NCI-H345 (cell line): ENCODE measurements around the gene GDPD5.

Source experiments
- DNase-seq: peaks from one replicate; lab custom pipeline; 2025; lab: John Stamatoyannopoulos, UW

The GDPD5 gene

DNA sequence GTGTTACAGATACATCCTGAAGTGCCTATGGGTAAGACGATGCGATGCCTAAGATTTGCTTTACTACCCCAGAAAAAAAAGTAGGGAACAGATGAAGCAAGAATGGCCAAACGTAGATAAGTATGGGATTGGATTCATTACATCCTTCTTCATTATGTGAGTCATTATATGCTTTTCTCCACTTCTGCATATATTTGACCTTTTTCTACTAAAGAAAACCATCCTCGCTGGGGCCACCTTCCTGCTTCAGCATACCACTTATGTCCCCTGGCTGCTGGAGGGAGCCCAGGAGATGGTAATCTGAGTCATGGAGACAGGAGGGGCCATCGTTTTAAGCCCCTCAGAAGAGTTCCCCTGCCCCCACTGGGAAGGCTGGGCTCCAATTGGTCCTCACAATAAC lies 78.3 kb downstream of the GDPD5 start:
- DNase-seq = no peak

DNA sequence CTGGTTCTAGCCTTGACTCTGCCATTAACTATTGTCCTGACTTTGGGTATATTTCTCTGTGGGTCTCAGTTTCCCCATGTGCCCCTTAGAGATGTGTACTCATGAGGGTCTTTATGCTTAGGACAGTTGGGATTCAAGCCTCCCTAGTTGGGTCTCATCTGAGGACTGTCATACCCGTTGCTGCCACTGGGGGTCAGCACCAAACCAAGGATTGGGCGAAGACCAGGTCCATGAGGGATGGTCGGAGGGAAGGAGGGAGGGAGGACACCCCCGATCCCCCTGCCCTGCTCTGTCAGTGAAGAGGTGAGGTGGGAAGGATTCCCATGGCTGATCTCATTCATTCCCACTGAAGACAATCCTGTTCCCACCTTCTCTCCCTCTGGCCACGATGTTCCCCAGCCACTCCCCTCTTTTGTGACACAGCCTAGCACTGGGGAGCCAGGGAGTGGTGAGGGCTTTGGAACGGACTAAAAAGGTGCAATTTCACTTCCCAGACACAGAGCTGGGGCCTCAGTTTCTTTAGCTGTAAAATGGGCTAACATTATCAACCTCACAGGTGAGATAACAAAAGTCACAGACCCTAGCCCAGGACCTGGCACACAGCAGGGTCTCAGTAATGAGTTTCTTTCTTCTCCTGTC lies 80.3 kb downstream of the GDPD5 start:
- DNase-seq = peak; percentile 66

DNA sequence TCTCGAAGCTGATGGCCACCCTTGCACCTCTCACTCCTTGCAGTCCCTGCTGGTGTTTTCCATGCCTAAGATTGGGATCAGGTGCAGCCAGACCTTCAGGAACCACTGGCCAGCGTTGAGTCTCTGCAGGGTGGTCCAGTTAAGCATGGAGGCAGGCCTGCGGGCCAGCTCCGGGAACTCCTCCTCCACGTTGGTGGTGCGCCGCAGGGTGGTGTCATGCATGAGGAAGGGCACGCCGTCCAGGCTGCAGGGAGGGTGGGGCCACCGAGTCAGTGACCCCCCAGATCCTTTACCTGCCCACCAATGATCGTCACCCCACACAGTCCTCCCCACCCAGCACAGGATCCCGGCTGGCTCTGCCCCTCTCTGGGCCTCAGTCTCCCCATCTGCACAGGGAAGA lies 82.7 kb downstream of the GDPD5 start:
- no peak for DNase-seq

DNA sequence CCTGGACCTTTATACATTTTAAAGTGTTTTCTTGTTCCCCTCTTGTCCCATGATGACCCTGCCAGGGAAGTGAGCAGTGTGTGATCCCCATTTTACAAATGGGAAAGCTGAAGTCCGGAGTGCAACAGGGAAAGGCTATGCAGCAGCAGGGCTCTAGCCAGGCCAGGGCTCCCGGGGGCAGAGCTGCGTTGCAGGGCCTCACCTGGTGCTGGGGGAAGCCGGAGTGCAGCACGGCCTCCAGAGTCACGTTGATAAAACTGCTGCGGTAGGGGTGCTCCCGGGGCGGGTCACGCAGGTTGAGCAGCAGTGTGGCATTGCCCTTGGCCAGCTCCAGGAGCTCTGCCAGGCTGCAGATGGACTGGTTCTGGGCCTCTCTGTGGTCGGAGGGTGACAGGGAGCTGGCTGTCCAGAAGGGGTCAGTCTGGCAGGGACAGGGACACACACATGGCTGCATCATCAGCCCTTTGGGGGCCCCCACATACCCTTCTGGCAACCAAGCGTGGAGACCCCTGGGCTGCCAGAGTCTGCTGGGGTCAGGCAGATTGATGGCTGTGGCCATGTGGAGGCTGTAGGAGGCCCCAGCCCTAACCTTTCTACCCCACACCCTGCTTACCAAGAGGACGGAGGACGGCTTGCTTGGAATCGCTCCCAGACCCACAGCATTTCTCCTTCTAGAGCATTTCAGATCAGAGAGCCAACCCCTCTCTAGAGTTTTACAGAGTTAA lies 83.4 kb downstream of the GDPD5 start:
- no peak for DNase-seq

DNA sequence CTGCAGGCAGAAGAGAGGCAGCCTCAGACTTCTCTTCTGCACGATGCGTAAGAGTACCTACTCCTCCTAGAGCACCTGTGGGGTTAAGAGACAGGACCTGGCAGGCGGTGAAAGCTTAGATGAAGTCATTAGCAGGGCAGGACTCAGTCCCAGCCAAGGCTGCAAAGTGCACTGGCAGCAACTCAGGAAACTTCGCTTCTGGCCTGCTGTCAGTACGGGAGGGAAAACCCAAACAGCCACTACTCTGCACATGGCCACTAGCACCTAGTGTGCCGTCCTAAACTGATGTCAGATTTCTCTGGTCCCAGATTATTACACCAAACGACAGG lies 84.0 kb downstream of the GDPD5 start:
- no peak for DNase-seq

DNA sequence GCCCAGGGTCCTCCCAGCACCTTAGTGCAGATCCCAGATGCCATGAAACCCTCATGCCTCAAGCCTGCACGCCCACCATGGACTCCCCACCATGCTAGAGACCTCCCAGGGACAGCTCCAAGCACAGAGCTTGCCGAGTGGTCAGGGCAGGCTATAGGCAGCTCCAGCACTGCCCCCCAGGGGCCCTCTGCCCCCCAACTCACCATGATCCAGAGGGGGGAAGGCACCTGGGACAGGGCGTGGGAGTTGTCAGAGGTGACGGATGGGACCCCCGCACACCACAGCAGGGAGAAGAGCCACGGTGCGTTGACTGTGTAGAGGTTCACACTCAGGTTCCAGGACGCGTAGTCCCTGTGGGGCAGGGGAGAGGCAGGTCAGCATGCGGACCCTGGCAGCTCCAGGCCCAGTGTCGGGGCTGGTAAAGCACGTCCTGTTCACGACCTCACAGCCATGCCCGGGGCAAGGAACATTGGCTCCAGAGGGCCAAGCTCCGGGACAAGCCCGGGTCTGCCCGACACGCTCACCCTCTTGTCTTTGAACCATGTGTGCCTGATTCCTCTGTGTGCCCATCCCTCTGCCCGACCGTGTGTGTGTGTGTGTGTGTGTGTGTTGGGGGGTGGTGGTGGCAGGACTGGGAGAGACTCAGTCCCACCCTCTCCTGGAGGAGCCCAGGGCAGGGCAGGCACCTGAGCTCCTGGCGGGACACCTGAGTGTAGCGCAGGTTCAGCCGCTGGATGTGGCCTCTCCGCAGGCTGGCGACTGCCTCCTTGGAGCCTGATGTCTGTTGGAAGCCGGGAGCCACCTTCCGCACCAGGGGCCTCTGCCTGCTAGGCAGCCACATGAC lies 84.6 kb downstream of the GDPD5 start:
- no peak for DNase-seq

DNA sequence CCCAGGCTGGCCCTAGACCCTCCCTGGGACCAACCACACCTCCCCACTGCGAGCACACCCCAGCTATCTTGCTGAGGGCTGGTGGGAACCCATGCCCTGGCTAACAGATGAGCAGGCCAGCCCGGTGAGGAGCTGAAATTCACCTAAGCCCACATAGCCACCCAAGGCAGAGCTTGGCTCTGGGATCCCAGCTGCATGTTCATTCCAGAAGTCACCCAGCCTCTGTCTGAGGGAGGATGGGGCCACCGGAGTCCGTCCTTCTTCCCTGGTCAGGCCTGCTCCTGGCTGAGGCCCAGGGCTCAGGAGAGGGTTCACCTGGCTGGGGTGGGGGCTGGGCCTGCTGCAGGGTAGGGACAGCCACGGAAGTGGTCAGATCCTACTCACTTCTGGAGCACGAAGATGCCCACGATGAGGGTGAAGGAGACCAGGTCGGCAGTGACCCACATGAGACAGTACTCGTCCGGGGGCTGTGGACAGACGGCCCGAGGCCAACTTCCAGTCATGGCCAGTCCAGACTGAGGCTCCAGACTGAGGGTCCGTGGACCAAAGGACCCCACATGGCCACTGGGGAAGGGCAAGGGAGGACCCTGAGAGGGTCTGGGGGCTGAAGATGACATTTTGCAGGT lies 86.1 kb downstream of the GDPD5 start:
- DNase-seq = no peak

DNA sequence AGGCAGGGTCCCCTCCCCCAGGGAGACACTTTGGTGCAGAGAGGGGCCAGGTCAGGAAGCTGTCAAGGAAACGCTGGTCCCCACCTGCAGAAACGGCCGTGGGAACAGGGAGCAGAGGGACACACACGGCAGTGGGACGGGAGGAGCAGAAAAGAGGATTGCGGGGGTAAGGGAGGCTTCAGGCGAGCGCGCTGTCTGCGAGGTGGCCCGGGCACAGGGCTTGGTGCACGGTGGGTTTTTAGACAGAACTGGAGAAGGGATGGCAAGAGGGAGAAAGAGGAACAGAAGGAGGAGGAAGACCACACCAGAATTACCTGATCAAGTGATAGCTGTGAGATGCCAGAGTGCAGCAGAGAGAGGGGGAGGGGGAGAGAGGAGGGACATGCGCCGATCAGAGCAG lies 86.7 kb downstream of the GDPD5 start:
- no peak for DNase-seq

DNA sequence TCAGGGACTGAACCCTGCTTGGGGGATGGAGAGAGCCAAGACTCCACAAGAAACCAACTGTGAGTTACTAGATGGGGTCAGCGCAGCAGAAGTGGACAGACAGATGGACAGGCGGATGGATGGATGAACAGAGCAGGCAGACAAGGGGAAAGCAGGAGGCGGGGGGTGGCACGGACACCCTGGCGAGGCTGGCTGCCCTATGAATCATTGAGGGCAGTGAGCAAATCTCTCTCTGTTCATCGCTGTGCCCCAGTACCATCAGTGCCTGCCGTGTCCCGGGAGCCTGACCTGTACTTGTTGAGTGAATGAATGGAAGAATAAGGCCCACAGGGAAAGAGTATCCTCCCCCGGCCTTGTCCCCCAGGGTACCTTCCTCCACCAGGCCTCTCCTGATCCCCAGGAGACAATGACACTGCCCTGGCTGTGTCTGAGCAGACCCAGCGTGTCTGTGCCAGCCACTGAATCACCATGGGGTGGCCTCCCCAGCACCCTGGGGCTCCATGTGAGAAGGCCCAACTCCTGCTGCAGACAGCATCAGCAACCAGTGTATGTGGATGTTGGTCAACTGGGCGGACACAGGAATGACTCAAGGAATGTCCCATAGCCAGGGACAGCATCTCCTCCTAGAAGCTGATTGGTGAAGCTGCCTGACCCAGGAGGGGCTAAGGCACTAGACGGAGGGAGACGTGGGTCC lies 87.6 kb downstream of the GDPD5 start:
- no peak for DNase-seq

DNA sequence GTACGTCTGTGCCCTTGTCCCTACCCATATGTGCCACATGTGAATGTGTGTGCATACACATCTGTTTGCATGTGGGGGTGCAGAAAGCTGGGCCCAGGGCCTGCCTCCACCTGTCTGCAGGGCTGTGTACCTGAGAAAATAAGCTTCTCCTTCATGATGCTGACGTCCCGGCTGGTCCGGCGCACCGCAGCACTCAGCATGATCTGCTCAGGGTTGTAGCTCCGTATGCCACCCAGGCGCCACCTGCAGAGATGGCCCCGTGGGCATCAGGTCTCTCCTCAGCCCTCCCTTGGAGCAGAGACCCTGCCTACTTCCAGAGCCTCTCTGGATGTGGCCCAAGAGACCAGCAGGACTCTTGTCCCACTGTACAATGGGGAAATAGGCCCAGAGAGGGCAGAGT lies 88.9 kb downstream of the GDPD5 start:
- DNase-seq = no peak

DNA sequence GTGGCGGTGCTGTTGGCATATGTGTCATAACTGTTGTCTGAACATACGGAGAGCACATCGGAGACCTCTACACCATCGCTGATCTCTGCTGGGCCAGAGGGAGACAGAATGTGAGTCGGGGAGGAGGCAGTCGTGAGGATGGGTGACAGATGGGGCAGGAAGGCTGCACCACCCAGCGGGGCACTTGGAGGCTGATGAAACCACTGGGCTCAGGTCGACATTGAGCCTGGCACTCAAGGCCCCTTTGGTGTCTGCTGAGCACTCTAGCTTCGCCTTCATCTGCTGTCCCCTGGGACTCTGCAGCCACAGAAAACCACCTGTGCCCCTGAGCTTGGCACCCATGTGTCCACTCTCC lies 90.2 kb downstream of the GDPD5 start:
- no peak for DNase-seq

DNA sequence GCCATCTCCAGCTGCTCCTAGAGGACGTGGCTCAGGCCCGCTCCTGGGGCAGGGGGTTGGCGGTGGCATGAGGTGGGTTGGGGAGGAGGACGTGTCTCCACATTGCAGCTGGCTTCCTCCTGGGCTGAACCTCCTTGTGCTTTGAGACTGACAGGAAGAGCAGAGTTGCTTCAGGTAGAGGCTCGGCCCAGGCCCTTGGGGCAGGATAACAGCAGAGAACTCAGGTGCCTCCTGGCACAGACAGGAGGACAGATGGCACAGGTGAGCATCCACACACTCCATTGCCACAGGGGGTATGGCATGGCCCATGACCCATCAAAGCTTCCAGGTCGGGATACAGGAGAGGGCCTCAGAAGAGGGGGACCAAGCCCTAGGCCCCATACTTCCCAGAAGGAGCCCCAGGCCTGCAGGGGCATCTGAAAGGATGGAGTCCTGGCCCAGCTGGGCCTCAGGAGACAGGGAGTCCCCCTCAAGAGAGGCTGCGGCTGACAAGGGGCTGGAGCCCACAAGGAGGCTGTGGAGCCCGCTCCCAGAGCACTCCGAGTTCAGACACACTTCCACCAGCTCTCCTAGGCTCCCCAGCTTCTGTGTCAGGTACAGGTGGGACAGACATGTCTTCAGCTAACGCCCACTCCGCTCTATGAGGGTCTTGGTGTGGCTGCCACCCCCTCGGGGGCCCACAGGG lies 90.7 kb downstream of the GDPD5 start:
- DNase-seq = no peak

DNA sequence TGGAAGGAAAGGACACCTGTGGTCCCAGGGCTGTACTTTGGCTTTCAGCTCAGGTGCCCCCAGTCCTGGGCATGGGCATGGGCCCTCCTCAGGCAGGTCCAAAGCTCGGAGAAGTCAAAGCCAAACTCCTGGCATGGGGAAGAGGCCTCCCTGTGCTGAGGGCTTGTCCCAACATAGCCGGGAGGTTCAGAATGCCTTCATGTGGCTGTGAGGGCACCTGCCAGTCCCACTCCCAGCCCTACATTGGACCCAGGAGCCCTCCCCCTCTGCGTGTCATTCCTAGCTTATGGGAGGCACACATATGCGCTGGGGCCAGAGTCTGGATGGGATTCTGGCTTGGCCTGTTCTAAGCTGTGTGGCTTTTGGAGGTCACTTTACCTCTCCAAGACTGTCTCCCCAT lies 91.7 kb downstream of the GDPD5 start:
- no peak for DNase-seq

DNA sequence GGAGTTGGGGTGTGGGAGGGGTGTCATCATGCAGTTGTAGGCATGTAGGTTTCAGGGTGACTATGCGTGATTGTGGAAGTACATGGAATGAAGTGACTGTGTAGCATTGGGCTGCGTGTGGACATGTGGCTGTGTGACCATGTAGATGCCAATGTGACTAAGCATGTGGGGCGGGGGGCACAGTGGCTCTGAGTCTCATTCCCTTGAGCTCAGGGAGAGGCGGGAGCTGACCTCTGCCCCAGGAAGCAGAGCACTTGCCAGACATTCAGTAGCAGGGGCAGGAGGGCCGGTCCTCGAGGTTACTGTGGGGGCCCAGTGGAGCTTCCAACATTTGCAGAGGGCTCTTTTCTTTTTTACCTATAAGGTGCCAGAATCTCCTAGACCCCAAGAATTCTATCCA lies 92.3 kb downstream of the GDPD5 start:
- no peak for DNase-seq

DNA sequence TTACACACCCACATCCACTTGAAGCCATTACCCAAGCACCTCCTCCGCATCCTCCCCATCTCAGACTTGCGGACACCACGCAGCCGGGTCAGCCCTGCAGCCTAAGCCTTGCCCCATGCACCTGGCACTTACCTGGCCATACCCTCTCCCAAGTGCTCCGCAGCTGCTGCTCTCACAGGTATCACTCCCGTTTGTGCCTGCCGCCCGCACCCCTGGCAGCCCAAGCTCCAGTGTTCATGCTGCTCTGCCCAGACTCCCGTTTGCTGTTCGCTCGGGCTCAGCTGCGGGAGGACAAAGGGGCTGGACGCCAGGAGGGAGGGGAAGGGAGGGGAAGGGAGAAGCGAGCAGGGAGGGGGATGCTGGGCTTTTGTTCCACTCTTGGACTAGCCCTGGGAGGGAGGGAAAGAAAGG lies 92.8 kb downstream of the GDPD5 start, which contains the start of gene KLHL35:
Gene KLHL35 (minus strand): TSS at position 293 of the 411 bp plus-strand sequence. CDS start 2,574 bp downstream, outside the sequence.
- peak; percentile 41 for DNase-seq

DNA sequence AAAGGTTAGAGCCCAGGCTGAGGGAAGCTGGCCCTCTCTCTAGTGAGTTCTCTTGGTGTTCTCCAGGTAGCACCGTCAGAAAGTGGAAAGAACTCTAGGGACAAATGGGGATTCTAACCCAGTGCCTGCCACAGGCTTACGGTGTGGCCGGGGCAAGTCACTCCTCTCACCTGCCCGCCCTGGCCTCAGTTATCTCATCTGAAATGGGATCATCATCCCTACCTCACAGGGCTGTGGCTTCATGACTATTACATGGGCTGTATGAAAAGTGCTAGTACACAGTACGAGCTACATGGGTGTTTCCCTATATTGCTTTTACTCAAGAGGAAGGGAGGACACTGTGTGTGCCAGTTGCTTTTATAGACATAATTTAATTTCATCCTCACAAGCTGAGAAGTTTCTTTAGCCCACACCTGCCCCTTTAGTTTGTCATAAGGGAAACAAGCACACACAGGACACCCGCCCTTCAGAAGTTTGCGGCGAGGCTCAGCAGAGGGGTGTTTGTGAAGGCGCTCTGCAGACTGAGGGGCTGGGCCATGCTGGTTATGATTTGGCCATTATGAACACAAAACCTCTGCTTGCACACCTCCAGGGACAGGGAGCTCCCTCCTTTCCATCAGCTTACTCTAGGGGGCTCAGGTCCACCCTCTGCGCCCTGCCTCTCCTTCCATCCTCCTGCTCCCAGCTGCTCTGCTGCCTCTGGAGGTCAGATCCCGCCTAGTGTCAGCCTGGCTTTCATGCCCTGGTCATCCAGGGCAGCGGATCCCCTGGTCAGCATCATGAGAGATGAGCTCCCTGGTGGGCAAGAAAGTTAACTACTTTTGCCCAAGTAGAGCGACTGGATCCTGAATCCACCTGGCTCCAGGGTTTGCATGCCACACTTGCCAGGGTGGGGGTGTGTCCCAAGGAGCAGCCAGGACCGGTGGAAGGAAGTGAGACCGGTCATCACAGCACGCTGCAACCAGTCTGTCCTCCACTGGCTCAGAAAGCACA lies 93.9 kb downstream of the GDPD5 start:
- DNase-seq = no peak

DNA sequence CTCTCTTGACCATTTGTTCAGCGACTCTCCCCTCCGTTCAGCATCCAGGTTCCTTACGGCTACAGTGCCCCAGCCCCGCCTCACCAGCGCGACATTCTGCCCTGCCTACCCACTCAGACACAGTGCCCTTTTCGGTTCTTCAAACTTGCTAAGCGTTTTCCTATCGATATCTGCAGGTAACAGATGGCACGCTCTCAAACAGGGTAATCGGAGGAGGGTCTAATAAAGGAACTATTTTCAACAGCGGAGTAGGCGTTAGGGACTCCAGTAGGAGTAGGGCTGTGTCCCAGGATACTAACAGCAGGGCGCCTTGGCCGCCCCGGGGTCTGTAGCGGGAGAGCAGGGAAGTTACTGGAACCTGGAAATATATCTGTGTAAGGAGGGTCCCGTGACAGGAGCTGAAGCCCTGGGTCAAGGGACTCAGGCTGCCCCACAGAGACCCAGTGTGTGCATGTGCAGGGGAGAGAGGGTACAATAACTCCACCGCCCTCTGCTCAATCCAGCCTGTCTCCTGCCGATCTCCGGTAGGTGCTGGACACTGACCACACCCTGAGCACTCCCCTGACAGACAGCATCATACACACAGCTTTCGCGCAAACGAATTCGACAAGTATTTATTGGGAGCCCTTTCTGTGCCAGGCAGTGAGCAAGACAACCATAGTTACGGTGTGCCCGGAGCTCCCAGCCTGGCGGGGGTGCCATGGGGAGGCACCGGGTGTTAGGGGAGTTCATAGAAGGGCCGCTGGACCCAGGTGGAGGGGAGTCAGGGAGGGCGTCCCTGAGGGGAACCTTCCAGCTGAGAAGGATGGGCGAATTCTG lies 94.8 kb downstream of the GDPD5 start:
- DNase-seq = no peak

DNA sequence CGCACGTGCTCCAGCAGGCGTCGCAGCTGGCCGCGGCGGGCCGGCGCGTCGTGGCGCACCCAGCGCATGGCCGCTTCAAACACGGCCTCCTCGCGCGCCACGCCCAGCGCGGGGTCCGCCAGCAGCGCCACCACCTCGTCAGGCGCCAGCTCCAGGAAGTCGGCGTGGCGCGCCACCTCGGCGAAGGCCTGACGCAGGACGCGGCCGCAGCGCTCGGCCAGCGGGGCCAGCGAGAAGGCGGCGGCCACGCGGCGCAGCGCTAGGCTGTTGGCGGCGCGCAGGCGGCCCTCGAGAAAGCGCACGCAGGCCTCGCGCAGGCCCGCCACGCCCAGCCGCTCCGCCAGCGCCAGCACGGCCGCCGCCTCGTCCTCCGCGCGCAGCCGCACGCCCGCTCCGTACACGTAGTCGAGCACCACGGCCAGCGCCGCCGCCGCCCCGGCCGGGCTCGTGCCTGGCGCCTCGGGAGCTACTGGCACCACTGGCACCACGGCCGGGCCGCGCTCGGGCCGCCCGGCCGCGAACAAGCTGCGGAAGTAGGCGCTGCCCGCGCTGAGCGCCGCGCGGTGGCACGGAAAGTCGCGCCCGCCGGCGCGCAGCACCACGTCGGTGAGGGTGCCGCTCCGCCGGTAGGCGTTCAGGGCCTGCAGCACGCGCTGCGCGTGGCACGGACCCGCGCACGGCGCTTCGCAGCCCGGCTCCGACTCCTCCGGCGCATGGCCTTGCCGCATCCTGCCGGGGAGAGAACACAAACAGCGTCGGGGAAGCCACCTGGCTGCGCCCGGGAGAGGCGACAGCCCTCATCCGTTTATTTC lies 95.6 kb downstream of the GDPD5 start:
- DNase-seq = peak; percentile 52

DNA sequence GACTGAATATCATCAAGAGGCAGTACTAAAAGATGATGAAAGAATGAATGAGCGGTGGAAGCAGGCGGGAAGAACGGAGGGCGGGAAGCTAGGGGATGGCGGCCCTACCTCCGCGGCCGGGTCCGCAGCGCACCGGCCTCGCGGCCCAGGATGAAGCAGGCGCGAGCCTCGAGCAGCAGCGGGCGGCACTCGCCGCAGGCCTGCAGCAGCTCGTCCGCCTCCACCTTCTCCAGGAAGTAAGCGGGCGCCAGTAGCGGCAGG lies 96.2 kb downstream of the GDPD5 start:
- no peak for DNase-seq
